ENCODE data around the gene EMSY. TPM values are rescaled to one million over a fixed set of nuclear protein-coding genes. Genes with fewer than 3 reads are reported as not detected.

EMSY gene
- total and polyA plus RNA-seq, 2 of the 8 experiments (the other 6 are each of a cell fraction or from before 2014, with no cell fraction given): 29.6 to 34.6 TPM

DNA sequence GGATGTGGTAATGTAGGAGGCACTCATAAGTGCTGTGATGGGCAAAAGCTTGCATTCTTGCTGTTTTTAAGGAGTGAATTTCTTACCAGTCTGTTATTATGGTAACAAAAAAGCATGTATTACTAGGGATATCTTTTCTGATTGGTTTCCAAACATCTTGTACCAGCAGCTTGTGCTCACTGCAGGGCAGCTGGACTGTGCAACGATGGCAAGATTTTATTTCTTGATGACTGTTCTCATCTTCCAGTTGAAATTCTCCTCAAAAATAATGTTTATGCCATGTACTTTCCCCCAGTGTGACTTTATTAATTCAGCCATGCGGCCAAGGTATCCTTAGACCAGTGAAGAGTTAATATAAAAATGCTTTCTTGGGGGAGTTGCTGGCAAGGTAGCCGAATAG is 35.4 kb downstream of the EMSY start:
- Histone ChIP-seq H3K4me1 (replicated peaks in 1 of 4; ENCODE audit: control insufficient read depth in 3 of 4, insufficient read depth in 4 of 4, low read length in 3 of 4) (no peaks in the 10 kb centered on the region), H2BK15ac (ENCODE audit: low read length) (no peak overlapping the region), H4K5ac (ENCODE audit: insufficient read length, low read depth, low read length) (no peak overlapping the region), H3K27ac (ENCODE audit: low read depth, low read length) (no peak overlapping the region), H3K14ac (ENCODE audit: insufficient read length) (no peak overlapping the region), H2AFZ (ENCODE audit: low read length) (no peak overlapping the region), H4K91ac (replicated peaks; ENCODE audit: insufficient read length, low read length) (no peak overlapping the region), H3K9ac (replicated peaks in 1 of 4; ENCODE audit: extremely low read depth in 1 of 4, low read depth in 3 of 4, low read length in 3 of 4) (no peak overlapping the region), H2BK12ac (ENCODE audit: low read depth, low read length) (no peak overlapping the region), H3K79me1 (ENCODE audit: low read depth, low read length) (no peaks in the 10 kb centered on the region), H3K56ac (replicated peaks; ENCODE audit: insufficient read length, low read depth, low read length) (no peak overlapping the region), H2BK5ac (ENCODE audit: low read depth, low read length) (no peak overlapping the region), H2BK20ac (ENCODE audit: low read length) (no peak overlapping the region), H3K9me3 (ENCODE audit: insufficient read depth in 2 of 2, low read depth in 1 of 2, low read length in 1 of 2) (0 out of 4 replicates have a peak, but pooled peaks cover 2 to 5% of the 10 kb centered on the region in 2 experiments), H3K79me2 (ENCODE audit: control insufficient read depth in 1 of 2, insufficient read depth in 2 of 2, low read length in 2 of 2) (peaks cover 0 to 12% of the 10 kb centered on the region in 2 experiments; a peak in 2 of 4 replicates), H4K20me1 (replicated peaks in 1 of 2; ENCODE audit: control insufficient read depth in 1 of 2, insufficient read depth in 2 of 2, low read length in 2 of 2) (peaks cover 0 to 2% of the 10 kb centered on the region in 2 experiments), H3K4me2 (ENCODE audit: insufficient read depth in 1 of 2, low read depth in 2 of 2, low read length in 2 of 2) (no peak overlapping the region), H2BK120ac (replicated peaks; ENCODE audit: low read depth, low read length) (no peak overlapping the region), H3K23me2 (ENCODE audit: low read depth, low read length) (no peaks in the 10 kb centered on the region), H2AK5ac (ENCODE audit: low read depth, low read length) (no peak overlapping the region), H3K23ac (ENCODE audit: insufficient read length) (no peak overlapping the region), H3K4me3 (ENCODE audit: extremely low read depth in 1 of 4, insufficient read depth in 2 of 4, low read depth in 3 of 4, low read length in 4 of 4) (no peak overlapping the region), H3K36me3 (ENCODE audit: control insufficient read depth in 2 of 4, insufficient read depth in 4 of 4, low read length in 3 of 4) (peaks cover 3 to 25% (median 11%) of the 10 kb centered on the region in 4 experiments; a peak in 5 of 8 replicates), H3K4ac (replicated peaks; ENCODE audit: insufficient read length, low read depth, low read length) (no peak overlapping the region), H4K8ac (ENCODE audit: extremely low read depth, insufficient read depth, low read length) (no peak overlapping the region), H3K27me3 (replicated peaks in 1 of 4; ENCODE audit: control insufficient read depth in 3 of 4, extremely low read depth in 1 of 4, insufficient read depth in 3 of 4, low read length in 3 of 4) (no peaks in the 10 kb centered on the region), H3K18ac (ENCODE audit: extremely low read depth, low read length) (no peak overlapping the region)
- TF ChIP-seq RBBP5 (IDR thresholded peaks at IDR 0.05; ENCODE audit: borderline replicate concordance, low read depth, low read length) (no peak), RAD21 (IDR thresholded peaks at IDR 0.05 in 1 of 2, conservative IDR thresholded peaks at IDR 0.05 in 1 of 2; ENCODE audit: low read depth in 2 of 2, low read length in 2 of 2) (no peak), SIN3A (conservative IDR thresholded peaks at IDR 0.05 in 1 of 2, IDR thresholded peaks at IDR 0.05 in 1 of 2; ENCODE audit: low read depth in 1 of 2, low read length in 2 of 2) (no peak), EZH2 (IDR thresholded peaks at IDR 0.05; ENCODE audit: low read depth, low read length, severe bottlenecking) (no peak), NRF1 (IDR thresholded peaks at IDR 0.05; ENCODE audit: low read depth, low read length) (no peak), CTBP2 (IDR thresholded peaks at IDR 0.05; ENCODE audit: borderline replicate concordance, insufficient read depth, insufficient read length, low read length) (no peak), NANOG (IDR thresholded peaks at IDR 0.05; ENCODE audit: insufficient read depth, low read depth, low read length, poor library complexity, severe bottlenecking) (no peak), EP300 (IDR thresholded peaks at IDR 0.05; ENCODE audit: borderline replicate concordance in 1 of 2, low read depth in 2 of 2, low read length in 2 of 2) (no peak), CBX5 (IDR thresholded peaks at IDR 0.05; ENCODE audit: low read depth, low read length) (no peak)
- WGBS, 2 experiments (ENCODE audit: extremely low coverage in 1 of 2, insufficient coverage in 1 of 2, insufficient read length in 1 of 2, insufficient replicate concordance in 2 of 2, low coverage in 1 of 2, low lambda C conversion rate in 2 of 2, missing lambda C conversion rate in 1 of 2): 93% methylated on average over 3 of the region's 3 CpGs; no CpG with 5 or more reads in 1 of the 2 experiments
- CTCF ChIA-PET (ENCODE audit: partially characterized antibody): interaction anchor here (1.1 to 1.5 kb wide), 4 partner anchors 10 to 22 kb away, joined by 3 to 7 read pairs (median 6); no protein-coding TSS in a partner anchor
- POLR2A ChIA-PET (ENCODE audit: partially characterized antibody): no interaction called here
- DNase-seq (ENCODE audit: low read depth in 1 of 2, low spot score in 2 of 2): no peak
- FAIRE-seq: no peak
